Measurements from ENCODE around the gene STARD8. TPM values are rescaled to one million over a fixed set of nuclear protein-coding genes. Genes with fewer than 3 reads are reported as not detected.

The STARD8 gene
- total RNA-seq, 6 experiments from 2014 or later, result 1.9 to 3.6 (median 3.0) TPM

GRCh38 chrX:68720851-68721250 lies 73.4 kb downstream of the STARD8 start:
- Mint-ChIP-seq H3K4me3 (no peak overlapping the region), H3K36me3 (ENCODE audit: low read depth) (no peaks in the 10 kb centered on the region), H3K9me3 (no peaks in the 10 kb centered on the region), H3K27ac (no peak overlapping the region), H3K27me3 (ENCODE audit: insufficient read depth) (no peaks in the 10 kb centered on the region; the same call in 1 of the 2 replicates), H3K4me1 (ENCODE audit: low read depth) (no peaks in the 10 kb centered on the region)
- no peak for DNase-seq
- no peak for TF ChIP-seq CTCF (IDR thresholded peaks at IDR 0.05)

DNA sequence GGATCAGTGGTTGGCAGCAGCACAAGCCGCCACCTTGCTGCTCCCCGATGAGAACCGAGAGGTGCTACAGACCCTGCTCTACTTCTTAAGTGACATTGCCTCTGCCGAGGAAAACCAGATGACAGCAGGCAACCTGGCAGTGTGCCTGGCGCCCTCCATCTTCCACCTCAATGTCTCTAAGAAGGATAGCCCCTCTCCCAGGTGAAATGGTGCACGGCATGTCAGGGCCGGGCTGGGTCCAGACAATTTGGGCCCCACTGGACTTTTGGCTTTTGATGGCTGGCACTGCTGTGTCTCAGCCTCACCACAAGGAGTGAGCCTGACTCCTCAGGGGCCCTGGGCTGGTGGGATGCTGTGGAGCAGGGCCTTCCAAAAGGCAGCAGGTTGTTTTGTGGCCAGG lies 74.1 kb downstream of the STARD8 start:
- no peaks in the 10 kb centered on the region for H3K36me3 Mint-ChIP-seq (ENCODE audit: low read depth)
- no peak overlapping the region for H3K27ac Mint-ChIP-seq
- no peak overlapping the region for H3K4me3 Mint-ChIP-seq
- H3K4me1 Mint-ChIP-seq (ENCODE audit: low read depth), result no peaks in the 10 kb centered on the region
- no peak for DNase-seq
- 0 out of 2 replicates have a peak, but pooled peaks have one; percentile 6 for TF ChIP-seq CTCF (IDR thresholded peaks at IDR 0.05)
- H3K9me3 Mint-ChIP-seq, result no peaks in the 10 kb centered on the region
- H3K27me3 Mint-ChIP-seq (ENCODE audit: insufficient read depth), result no peaks in the 10 kb centered on the region; the same call in 1 of the 2 replicates

DNA sequence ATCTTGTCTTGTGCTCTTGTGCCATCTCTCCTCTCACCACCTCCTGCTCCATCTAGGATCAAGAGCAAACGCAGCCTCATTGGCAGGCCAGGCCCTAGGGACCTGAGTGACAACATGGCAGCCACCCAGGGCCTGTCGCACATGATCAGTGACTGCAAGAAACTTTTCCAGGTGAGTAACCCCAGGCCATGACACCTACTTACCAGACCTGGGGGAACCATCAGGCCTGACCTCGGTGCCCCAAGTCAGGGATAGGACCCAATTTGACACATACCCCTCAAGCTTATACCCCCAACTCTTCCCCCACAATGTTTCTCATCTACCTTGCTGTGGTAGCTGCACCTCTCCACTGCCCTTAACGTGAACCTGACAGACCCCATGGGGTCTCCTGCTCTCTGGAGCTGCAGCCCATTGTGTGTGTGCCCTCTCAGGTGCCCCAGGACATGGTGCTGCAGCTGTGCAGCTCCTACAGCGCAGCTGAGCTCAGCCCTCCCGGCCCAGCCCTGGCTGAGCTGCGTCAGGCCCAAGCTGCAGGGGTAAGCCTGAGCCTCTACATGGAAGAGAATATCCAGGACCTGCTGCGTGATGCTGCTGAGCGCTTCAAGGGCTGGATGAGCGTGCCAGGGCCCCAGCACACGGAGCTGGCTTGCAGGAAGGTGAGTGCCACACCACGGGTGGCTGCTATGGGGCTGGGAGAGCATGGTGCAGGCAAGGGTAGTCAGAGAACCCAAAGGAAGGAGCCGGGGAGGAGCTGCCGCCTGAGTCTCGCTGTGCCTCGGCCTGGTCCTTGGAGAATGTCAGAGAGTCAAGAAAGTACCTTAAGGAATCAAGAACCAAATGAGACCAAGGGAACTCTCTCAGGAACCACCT lies 74.8 kb downstream of the STARD8 start:
- no peaks in the 10 kb centered on the region for H3K36me3 Mint-ChIP-seq (ENCODE audit: low read depth)
- no peaks in the 10 kb centered on the region for H3K4me1 Mint-ChIP-seq (ENCODE audit: low read depth)
- H3K4me3 Mint-ChIP-seq, result no peak overlapping the region
- no peak for TF ChIP-seq CTCF (IDR thresholded peaks at IDR 0.05)
- DNase-seq, result no peak
- no peaks in the 10 kb centered on the region for H3K9me3 Mint-ChIP-seq
- no peak overlapping the region for H3K27ac Mint-ChIP-seq
- H3K27me3 Mint-ChIP-seq (ENCODE audit: insufficient read depth), result no peaks in the 10 kb centered on the region; the same call in 1 of the 2 replicates

DNA sequence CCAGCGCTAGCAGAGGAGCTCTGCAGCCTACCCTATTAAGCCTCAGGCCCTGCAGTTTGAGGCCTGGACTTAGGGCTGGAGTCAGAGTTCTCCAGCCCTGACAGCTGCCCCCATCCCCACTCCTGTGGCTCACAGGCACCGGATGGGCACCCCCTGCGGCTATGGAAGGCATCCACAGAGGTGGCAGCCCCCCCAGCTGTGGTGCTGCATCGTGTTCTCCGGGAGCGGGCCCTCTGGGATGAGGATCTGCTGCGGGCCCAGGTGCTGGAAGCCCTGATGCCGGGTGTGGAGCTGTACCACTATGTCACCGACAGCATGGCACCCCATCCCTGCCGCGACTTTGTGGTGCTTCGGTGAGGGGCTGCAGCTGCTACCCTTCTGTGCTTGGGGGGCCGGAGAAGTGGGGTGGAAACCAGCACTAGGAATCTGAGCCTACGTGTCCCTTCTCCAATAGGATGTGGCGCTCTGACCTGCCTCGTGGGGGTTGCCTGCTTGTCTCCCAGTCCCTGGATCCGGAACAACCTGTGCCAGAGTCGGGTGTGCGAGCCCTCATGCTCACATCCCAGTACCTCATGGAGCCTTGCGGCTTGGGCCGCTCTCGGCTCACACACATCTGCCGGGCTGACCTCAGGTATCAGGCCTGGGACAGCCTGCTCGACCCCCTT lies 76.2 kb downstream of the STARD8 start:
- H3K36me3 Mint-ChIP-seq (ENCODE audit: low read depth), result no peaks in the 10 kb centered on the region
- H3K9me3 Mint-ChIP-seq, result no peaks in the 10 kb centered on the region
- H3K4me1 Mint-ChIP-seq (ENCODE audit: low read depth), result no peaks in the 10 kb centered on the region
- DNase-seq, result no peak
- H3K27ac Mint-ChIP-seq, result no peak overlapping the region
- no peak for TF ChIP-seq CTCF (IDR thresholded peaks at IDR 0.05)
- H3K4me3 Mint-ChIP-seq, result no peak overlapping the region
- H3K27me3 Mint-ChIP-seq (ENCODE audit: insufficient read depth), result no peaks in the 10 kb centered on the region; the same call in none of the 2 replicates

DNA sequence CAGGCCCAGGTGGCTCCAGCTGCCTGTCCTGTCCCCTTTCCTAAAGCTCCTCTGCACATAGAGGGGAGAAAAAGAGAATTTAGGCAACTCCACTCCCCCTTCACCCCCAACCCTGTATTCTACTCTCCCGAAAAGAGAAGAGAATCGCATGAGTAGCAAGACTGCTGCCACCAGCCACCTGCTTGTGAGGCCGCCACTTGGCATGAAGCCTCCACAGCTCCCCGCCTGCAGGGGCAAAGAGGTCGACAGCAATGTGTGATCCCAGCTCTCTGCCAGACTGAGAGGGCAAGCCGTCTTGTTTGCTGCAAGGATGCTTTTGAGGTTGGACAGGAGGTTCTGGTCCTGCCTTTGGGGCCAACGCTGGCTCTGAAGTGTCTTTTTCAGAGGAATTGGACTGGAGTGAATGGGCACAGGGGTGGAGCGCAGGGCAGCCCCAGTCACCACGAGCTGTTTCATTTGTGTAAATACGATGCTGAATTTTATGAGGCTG lies 77.1 kb downstream of the STARD8 start:
- TF ChIP-seq CTCF (IDR thresholded peaks at IDR 0.05), result no peak
- no peak for DNase-seq
- H3K9me3 Mint-ChIP-seq, result no peaks in the 10 kb centered on the region
- H3K36me3 Mint-ChIP-seq (ENCODE audit: low read depth), result no peaks in the 10 kb centered on the region
- H3K27me3 Mint-ChIP-seq (ENCODE audit: insufficient read depth), result no peaks in the 10 kb centered on the region; the same call in none of the 2 replicates
- H3K27ac Mint-ChIP-seq, result no peak overlapping the region
- no peak overlapping the region for H3K4me3 Mint-ChIP-seq
- H3K4me1 Mint-ChIP-seq (ENCODE audit: low read depth), result no peaks in the 10 kb centered on the region

All from HFFc6 (cell line).